ENCODE measurements around the gene TBC1D22A. TPM values are rescaled to one million over a fixed set of nuclear protein-coding genes. Genes with fewer than 3 reads are reported as not detected.

TBC1D22A gene
- polyA plus RNA-seq, 3 donors: 15.4 to 16.5 (median 15.9) TPM

DNA sequence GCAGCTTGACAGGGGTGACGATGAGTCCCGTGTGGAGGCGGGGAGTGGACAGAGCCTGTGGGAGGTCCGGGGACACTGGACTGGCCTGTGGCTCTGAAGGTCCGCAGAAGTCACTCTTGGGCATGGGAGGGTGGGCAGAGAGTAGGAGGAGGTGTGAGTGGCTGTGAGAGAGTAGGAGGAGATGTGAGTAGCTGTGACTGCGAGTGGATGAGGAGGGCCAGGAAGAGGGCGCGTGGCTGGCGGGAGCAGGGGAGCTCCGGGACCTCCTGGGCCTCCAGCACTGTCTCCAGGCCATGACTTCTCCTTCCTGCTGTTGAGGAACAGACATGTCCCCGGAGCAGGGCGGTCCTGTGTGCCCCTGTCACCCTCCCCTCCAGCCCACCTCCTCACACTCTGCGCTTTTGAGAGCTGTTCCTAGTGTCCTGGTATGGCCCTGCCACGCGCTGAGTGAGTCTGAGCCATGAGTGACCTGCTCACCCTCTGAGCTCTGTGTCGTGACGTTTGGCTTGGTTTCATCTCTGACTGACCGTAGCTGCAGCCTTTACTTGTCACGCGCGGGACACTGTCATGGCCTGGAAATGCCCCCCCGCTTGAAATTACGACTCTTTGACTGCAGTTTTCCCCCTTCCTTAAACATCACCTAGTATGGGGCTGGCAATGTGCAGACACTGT is 391.5 kb downstream of the TBC1D22A start:
- no peak for DNase-seq (ENCODE audit: low read depth in 3 of 3, low spot score in 2 of 3)

DNA sequence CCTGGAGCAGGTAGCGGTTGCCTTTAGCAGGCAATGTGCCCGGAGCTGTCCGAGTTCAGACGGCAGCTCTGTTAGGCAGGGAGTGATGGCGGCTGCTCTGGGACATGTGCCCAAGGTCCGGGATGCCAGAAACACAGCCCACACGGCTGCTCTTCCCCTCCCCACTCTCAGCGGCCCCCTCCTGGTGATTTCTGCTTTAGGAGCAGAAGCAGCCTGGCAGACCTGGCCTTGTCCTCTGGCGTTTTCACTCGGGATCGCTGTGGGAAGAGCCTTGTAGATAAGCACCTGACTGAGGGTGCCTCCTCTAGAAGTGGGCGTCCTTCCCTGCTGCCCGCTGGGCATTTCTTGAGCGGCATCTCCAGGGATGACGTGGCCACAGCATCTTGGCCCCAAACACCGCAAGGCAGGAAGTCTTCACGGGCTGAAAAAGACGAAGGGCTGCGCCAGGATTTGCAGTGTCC is 392.2 kb downstream of the TBC1D22A start:
- no peak for DNase-seq (ENCODE audit: low read depth in 3 of 3, low spot score in 2 of 3)

DNA sequence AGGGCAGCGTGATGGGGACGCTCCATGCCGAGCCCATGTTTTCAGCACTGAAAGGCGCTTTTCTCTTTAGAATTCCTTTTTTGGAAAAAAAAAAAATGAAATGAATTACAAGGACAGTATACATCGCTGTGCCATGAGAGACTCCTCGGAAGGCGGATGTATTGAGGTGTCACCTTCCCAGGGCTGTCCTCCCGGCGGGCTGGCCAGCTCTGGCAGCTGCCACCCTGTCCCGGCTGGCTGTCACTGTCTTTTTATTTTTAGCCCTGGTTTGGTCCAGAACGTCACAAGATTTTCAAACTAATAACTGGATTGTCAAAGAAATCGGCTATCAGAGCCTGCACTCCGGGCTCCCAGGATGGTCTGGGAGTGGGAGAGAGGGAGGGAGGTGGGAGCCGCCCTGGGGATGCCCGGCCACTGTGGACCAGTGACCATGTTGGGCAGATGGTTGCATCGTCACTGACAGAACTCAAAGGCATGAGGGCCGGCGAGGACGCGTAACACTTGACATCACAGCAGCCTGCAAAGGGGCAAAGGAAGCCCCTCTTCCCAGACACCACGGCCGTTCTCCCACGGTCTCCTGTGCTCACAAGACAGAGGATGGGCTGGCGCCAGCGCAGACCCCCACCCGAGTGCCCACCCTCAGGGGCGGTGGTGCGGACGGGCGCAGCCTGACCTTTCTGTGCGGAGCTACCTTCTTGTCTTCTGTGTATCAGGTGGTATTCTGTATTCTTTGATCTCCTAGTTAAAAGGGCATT is 392.9 kb downstream of the TBC1D22A start:
- no peak for DNase-seq (ENCODE audit: low read depth in 3 of 3, low spot score in 2 of 3)

DNA sequence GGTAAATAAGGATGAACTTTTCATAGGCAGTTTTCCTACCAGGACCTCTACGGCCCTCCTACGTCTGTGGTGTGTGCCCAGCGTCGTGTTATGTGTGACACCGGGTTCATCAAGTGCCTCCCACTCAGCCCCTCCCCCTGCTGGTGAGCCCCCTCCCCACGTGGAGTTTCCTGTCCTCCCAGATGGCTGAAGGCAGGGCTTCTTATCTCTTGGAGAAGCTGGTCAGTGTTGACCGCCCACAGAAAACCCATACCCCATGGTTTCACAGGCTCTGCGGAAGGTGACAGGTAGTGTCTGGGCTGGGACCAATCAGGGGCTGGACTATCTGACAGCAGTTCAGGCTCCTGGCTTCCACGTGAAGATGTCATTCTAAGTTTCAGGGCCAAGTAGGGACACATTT is 393.5 kb downstream of the TBC1D22A start:
- no peak for DNase-seq (ENCODE audit: low read depth in 3 of 3, low spot score in 2 of 3)

DNA sequence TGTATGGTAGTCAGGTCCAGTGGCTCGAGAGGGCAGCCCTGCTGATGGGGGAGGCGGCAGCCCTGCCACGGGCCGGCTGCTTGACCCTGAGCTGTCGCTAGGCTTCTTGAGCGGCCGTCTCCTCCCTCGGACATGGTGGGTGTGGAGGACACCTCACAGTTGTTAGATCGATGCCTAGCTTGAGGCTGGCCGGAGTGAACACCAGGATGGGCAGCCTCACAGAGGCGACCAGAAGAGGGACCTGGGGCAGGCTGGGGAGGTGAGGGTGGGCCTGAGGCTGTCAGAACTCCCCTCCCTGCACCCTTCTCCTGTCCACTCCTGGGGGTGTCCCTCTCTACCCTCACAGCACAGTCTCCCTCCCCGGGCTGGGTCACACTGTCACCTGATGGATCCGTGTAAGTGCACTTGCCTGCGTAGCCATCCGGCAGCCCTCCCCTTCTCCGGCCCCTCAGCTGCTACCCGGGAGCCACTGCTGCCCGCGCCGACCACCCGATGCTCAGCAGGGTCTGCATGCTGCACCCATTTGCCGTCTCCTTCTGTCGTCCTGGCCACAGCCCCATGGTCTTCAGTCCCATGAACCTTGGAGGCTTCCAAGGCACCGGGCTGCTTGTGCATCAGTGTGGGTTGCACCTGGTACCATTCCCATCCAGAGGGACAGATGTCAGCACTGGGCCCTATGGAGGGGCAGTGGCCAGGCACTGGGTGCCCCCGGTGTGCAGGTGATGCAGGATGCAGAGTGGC is 394.1 kb downstream of the TBC1D22A start:
- DNase-seq (ENCODE audit: low read depth in 3 of 3, low spot score in 2 of 3): no peak

DNA sequence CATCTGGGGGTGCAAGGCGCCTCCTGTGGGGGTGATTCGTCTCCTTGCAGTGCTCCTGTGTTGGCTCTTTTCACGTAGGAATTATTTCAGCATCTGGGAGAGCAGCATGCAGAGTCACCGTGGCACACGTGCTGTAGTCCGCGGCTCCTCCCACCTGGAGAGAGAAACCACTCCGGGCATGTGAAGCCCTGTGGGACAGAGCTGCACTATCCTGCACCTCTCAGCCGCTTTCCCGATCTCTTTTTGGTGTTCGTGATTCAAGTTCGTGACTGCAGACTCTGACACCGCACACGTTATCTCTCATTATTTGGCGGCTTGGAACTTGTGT is 394.6 kb downstream of the TBC1D22A start:
- no peak for DNase-seq (ENCODE audit: low read depth in 3 of 3, low spot score in 2 of 3)

DNA sequence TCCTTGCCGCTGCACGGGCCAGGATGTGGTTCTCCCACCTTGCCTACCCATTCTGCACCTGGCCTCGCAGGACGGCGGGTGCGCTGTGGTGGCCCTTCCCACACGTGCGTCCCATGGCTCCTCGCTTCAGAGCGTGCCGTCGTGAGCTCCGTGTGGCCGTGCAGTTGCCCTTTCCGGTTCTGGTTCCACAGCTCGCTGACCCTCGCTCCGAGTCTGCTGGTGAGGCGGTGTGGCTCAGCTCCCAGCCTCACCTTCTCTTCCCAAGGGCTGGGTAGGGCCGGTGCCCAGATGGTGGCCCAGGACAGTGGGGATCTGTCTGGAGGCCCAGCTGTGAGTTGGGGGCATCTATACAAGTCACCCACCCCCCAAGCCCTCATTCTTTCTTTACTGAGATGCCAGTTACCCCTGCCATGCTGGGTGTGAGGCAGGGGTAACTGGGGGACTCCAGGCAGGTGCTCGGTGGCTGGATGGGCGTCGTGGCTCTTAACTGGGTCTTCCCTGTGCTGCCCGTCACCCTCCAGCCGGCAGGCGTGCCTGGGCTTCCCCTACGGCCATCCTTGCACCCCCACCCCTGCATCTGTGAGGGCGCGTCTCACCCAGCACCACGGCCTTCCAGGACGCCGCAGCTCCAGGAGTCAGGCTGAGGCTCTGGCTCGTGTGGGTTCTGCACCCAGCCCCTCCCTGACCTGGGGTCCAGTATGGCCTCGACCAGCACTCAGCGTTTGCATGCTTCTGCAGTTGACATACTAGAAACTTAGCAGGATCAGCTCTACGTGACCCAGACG is 395.2 kb downstream of the TBC1D22A start:
- no peak for DNase-seq (ENCODE audit: low read depth in 3 of 3, low spot score in 2 of 3)

DNA sequence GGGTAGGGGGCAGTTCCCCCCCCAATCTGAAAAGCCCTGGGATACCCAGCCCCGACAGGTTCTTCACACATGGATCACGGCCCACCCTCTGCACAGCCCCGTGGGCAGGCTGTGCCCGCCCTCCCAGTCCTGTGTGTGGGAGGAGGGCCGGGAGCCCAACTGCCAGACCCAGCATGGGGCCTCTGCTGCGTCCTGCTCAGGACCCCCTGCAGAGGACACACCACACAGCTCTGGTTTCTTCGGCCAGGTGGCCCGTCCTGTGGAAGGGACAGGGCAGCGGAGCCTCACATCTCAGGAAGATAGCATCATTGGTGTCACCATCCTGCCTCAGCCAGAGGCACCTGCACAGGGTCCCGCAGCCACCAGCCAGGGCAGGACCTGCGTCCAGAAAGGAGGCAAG is 396.0 kb downstream of the TBC1D22A start:
- no peak for DNase-seq (ENCODE audit: low read depth in 3 of 3, low spot score in 2 of 3)

DNA sequence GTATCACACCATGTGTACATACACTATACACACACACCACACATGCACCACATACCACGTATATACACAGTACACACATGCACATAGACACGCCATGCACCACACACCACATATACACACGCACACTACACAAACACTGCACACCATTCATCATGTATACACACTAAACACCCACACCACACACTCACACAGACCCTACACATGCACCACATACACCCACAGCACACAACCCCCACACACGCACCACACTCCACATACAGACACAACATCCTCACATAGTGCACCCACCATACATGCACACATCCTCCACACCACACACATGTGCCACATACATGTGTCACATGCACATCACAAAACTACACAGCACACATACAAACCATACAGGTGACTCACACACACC is 397.1 kb downstream of the TBC1D22A start:
- no peak for DNase-seq (ENCODE audit: low read depth in 3 of 3, low spot score in 2 of 3)

DNA sequence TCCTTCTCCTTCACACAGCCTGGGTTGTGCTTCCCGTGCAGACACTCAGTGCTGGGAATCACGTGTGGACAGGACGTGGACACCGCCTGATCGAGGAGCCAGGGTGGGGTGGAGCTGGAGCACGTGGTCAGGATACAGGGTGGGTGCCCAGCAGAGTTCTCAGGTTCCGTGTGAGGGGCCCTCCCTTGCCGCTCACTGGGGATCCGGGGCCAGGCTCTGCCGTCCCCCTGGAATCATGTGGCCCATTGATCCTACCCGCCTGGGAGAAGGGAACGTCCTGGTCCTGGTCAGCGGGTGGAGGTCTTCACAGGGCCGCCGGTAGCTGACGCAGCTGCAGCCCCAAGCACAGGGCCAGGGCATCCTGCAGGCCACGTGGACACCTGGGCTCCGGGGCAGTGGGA is 397.7 kb downstream of the TBC1D22A start:
- no peak for DNase-seq (ENCODE audit: low read depth in 3 of 3, low spot score in 2 of 3)

DNA sequence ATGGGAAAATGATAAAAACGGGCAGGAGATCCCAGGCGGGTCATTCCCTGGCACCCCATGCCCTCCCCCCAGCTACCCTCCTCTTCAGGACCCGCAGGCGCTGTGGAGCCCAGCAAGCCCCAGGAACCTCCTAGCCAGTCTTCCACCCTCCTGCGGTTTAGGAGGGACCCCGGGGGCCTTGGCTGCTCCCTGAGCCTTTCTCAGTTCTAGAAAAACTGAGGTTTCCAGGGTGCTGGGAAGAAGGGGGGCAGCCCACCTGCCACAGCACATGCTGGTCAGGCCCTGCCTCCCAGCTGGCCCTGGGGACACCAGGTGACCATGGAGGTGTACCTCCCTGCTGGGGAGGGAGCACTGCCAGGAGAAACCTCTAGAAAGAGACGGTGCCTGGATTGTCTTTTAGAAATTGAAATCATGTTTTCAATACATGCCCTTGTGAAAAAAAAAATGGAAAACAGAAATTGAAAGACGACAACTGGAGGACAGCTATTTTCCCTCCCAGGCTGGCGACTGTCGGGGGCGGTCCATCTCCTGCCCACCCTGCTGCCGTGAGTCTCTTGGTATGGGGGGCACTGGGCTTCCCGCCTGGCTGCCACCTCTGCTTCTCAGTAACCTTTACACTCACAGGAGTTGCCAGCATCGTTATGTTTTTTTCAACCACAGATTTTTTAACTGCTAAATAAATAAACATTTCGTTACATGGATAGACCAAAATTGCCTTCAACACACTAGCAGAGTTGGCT is 398.5 kb downstream of the TBC1D22A start:
- DNase-seq (ENCODE audit: low read depth in 3 of 3, low spot score in 2 of 3): no peak

DNA sequence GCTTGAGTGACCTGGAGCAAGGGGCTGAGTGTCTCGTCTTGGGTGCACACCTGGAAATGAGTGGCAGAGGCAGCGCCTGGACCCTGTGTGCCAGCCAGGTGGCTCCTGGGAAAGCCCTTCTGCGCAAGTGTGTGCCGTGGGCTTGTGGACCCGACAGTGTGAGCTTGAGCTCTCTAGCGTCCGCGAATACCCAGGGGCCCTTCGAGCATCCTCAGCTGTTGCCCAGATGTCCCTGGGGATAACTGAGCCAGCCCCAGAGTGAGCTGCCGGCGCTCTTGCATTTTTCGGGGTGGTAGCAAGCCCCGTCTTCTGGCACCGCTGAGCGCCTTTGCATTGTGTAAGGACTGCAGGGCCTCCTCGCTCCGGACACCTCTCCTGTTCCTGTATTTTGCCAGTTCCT is 399.2 kb downstream of the TBC1D22A start:
- DNase-seq (ENCODE audit: low read depth in 3 of 3, low spot score in 2 of 3): no peak

DNA sequence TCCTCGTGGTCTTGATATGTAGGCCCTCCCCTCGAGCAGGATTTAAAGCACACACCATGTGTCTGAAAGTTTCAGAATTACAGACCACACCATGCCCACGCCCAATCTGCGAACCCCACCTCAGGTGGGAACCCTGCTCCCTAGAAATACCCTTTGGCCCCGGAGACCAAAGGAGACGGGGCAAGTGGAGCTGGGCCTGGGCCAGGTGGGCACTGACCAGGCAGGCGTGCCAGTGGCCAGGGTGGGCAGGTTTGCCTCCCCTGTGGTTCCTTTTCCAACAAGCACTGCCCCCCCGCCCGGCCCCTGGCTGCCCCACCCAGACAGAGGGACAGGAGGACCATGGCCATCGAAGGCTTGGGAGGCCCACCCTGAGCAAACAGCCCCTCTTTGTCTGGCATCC is 400.4 kb downstream of the TBC1D22A start:
- DNase-seq (ENCODE audit: low read depth in 3 of 3, low spot score in 2 of 3): no peak

DNA sequence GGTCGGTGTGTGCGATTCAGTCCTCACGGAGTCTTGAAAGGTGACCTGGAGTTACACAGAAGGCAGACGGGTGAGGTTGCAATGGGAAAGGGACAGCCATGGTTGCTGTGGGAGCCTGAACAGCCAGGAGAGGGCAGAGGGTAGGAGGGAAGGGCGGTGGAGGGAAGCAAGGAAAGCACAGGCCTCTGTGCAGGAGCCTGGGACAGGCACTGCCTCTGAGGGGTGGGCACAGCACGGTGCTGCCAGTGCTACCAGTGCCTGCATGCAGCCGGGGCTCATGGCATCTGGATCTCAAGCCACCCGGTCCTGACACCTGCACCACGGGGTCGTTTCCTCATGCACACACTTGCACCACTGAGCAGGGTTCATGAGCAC is 401.0 kb downstream of the TBC1D22A start:
- DNase-seq (ENCODE audit: low read depth in 3 of 3, low spot score in 2 of 3): no peak

DNA sequence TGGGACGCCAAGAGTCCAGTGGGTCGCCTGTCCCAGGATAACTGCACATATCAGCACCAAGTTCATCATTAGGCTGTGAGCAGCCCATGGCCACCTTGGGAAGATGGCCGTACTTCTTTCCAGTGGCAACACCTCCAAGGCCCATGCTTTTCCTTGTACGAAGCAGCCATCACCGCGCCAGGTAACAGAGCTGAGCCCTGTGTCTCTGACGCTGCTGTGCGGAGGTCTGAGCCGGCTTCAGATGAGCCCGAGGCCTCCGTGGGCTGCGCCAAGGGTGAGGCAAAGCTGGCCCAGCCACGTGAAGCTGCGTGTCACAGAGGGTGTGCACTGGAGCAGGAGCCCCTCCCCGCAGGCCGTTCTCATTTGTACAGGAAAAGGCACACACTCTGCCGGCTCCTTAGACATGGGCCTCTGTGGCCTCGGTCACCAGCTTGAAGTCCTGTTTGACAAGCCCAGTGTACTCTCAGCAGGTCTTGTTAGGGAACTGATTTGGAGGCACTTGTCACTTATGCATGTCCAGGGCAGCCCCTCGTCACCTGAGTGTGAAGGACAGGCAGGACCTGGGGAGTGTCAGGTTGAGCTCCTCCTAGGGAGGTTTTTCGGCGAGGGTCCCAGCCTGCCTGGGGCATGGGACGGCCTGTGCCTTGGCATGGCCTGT is 401.5 kb downstream of the TBC1D22A start:
- no peak for DNase-seq (ENCODE audit: low read depth in 3 of 3, low spot score in 2 of 3)

DNA sequence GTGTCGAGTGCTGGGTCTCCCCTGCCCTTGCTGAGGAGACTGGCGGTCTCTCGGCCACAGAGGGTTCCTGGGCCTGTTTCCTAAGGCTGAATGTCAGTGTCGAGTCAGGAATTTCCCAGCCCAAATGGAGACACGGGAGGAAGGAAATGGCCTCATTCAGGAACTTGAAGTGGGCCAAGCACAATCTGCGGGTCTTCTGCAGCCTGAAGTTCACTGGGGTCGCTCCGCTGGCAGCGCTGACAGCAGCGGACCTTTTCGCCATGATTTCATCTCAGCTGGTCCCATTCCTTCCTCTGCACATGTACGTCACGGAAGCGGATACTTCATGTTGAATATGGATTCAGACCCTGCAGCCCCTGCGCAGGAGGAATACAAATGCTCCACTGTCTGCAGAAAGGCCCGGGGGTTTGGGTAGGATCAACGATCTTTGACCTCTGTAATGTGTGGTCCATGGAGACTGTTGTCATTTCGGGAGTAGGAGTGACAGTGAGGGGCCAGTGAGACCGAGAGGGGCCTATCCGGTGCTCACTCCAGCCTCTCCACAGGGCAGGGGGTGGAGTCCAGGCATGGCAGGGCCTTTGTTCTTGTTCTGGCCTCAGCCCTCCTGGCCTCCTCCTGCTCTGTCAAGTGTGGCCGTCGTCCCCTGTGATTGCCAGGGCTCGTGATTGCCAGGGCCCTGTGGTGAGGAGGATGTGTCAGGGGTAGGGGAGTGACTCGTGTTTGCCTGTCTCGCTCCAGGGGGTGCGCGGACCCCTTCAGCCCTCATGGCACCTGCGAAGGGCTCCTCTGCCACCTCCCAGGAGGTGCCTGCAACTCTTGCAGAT is 402.3 kb downstream of the TBC1D22A start:
- no peak for DNase-seq (ENCODE audit: low read depth in 3 of 3, low spot score in 2 of 3)

DNA sequence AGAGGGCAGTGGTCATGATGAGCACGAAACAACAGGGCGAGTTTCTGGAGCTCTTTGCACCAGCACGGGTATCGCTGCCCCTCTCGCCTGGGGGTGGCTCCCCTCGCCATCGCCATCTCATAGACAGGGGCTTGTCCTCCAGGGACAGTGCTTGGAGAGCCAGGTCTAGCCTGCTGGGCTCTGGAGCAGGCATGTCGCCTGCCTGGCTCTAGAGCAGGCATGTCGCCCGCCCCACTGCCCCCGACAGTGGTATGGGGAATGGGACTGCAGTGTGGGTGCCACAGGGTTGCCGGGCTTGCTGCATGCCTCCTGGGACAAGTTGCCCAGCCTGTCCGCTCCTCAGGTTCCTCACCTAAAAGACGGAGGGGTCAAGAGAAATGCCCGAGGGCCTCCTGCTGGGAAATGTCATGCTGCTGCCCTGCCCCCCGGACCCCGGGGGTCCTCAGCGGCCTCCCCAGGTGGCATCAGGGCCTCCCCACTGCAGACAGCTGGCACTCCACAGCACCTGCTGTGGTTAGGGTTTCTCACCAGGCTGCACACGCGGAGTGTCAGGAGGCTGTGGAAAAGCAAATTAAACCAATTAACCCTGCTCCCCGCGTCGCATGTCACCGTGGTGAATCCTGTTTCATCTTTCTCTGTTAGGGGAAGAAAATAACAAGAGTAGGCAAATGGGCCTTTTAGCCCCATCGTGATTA is 403.0 kb downstream of the TBC1D22A start:
- DNase-seq (ENCODE audit: low read depth in 3 of 3, low spot score in 2 of 3): no peak

DNA sequence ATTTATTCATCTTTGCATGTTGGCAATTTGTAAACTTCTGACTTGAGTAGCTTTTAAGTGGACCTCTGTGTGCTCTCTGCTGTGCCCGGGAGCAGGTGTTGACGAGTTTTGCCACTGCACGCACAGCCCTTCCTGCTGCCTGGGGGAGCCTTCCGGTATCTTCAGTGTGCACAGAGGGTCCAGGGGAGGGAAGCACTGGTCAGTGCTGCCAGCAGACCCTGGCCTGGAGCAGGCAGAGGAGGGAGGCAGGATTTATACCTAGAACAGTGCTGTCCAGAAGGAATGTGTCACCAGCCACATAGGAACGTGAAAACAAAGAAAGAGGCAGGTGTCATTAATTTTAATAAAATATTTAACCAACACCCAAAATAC is 403.6 kb downstream of the TBC1D22A start:
- DNase-seq (ENCODE audit: low read depth in 3 of 3, low spot score in 2 of 3): no peak

Measured in right renal cortex interstitium (tissue), 3 donors.